NCI-H146 treated with DMSO at 0.1 percent for 48 hours (cell line): ENCODE measurements around the gene SRR.

Source experiments
- DNase-seq: peaks from one replicate; lab custom pipeline; 2025; ENCODE audit not compliant: unreplicated experiment; lab: John Stamatoyannopoulos, UW

Gene SRR

DNA sequence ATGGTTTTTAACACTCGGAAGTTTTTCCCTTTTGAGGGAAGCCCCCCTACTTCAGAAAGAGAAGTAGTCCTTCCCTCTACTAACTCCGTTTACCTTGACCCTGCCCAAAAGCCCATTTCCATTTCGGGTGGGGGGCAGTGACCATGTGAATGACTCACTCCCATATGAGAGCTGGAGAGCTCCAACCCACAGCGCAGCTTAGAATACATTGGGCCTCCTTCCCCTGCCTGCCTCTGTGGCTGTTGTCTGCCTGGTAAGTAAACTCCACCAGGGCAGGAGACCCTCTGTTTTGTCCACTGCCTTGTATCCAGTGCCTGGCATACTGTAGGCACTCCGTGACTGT is 34.5 kb downstream of the SRR start:
- DNase-seq, result no peak

DNA sequence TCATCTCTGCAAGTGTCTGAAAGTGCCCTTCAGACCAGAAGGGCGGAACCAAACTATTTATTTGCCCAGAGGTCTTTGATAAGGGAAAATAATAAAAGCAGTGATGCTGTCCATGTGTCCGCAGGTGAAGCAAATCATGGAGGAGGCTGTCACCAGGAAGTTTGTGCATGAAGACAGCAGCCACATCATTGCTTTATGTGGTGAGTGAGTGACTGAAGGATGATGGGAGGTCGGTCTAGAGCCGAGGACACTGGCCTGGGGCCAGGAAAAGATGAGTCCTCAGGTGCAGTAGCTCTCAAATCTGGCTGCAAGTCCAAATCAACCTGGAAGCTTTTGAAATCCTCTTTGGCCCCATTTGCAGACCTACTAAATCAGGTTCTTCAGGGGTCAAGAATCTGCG is 39.7 kb downstream of the SRR start:
- DNase-seq, result no peak

DNA sequence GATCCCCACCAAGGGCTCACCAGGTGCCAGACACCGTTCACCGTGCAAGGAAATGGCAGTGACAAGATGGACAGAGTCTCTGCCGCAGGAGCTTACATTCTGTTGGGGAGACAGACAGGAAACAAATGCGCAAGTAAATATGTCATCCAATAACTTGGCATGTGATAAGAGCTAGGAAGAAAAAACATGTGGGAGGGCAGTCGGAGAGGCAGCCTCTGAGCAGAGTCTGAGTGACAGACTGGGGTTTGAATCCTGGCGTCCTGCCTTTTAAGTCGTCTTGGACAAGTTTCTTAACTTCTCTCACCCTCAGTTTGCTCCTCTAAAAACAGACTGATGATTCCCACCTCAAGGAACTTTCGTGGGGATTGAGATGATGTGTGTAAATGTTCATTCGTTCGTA is 40.8 kb downstream of the SRR start:
- no peak for DNase-seq

DNA sequence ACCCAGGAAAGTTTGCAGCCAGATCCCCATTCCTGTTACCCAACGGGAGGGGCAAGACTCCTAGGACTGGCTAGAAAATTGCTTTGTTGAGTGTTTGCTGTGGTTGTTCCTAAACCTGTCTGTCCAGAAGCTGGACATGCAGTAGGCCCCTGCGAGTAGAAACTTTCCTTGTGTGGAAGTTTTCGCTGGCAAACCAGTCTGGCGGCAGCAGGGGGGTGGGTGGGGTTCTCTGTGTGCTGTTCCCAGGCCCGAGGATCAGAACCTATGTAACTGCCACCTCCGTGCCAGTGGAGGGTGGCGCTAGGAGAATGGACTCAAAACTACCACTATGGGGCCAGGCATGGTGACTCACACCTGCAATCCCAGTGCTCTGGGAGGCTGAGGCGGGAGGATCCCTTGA is 42.7 kb downstream of the SRR start:
- no peak for DNase-seq

DNA sequence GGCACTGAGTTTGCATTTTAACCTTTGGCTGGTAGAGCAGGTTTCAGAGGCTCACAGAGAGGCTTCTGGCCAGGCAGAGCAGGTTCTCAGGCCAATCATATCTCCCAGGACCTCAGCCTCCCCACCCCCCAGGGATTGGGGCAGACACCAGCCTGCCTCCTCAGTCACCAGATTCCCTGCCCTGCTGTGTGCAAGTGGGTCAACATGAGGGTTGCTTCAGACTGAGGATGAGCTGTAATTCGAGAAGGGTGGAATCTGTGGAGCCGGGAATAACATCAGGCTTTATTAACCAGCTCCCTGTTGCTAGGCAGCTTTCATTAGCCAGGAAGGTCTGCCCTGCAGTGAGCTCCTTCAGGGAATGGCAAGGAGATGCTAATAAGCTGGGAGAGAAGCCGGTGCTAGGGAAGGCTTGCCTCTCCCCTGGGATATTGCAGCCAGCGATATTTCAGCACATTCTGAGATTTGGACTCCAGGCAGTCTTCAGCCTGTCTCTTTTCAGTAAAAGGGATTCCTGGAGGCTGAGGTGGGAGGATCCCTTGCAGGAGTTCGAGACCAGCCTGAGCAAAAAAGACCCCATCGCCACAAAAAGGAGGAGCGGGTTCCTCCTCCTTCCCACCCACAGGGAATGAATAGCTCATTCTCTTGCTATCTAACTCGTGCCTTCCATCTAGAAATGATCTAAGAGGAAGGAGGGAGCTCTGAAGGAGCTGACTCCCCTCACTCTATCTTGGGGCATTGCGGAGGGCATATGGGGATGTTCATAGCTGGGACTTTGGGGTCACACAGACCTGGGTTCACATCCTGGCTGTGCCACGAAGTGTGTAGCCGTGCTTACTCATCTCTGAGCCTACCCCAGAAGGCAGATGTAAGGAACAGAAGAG is 44.3 kb downstream of the SRR start:
- DNase-seq, result peak; percentile 90

DNA sequence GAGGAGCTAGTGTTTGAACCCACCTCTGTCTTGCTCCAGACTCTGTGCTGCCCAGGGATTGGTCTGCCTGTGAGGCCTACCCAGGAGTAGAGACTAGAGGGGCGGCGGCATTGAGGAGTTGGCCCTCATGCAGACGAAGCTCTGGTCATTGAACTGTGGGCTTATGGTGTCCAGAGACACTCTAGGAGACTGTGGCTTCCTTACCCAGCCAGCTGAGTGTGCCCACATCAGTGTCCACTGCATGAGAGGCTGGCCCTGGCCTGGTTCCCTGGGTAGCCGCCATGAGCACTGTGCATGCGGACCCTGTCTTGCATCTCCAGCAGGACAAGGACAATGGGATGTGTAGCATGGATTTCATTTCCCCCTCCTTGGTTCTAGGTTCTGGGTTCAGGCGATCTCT is 47.5 kb downstream of the SRR start:
- no peak for DNase-seq

DNA sequence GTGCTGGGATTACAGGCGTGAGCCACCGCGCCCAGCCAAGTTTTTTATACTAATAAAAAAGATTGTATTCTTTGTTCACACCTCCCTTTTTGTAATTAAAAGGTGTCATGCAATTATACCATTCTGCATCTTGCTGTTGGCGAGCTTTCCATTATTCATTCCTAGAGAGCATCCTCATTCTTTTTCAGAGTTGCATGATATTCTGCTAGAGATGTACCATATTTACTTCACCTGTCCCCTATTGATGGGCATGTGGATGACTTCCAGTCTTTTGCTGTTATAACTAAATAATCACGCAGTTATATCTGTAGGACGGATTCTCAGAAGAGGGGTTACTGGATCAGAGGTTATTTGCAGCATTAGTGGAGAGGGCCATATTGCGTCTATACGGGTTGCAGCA is 50.6 kb downstream of the SRR start:
- no peak for DNase-seq

DNA sequence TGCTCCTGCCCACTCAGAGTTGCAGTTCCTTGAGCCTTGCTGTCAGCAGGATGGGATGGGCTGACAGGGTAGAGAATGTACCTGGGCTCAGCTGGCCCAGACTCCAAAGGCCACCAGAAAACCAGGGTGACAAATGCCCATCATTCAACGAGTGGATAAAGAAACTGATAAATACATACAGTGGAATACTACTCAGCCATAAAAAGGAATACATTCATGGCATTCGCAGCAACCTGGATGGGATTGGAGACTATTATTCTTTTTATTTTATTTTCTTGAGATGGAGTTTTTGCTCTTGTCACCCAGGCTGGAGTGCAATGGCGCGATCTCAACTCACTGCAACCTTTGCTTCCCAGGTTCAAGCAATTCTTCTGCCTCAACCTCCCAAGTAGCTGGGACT is 53.5 kb downstream of the SRR start:
- no peak for DNase-seq

DNA sequence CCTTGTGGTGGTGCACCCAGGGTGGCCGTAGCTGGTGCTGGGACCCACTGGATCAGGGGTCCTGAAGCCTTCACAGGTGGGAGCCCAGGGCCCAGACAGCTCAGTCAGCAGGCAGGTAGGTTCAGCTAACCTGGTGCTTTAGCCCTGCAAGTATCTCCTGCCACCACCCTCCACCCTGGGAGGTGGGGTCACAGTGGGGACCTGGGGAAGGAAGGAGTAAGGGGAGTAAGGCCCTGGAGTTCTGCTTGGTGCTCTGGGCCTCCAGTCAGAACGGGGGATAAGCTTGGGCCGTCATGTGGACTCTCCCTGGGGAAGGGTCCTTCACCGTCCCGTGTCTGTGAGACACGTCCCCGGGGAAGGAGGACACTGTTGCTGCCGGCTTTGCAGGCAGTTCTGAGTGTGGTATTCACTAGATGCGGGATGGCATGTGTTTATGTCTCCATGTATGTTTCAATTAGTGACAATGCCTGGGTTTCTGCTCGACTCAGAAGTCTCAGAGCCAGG is 54.2 kb downstream of the SRR start:
- no peak for DNase-seq

DNA sequence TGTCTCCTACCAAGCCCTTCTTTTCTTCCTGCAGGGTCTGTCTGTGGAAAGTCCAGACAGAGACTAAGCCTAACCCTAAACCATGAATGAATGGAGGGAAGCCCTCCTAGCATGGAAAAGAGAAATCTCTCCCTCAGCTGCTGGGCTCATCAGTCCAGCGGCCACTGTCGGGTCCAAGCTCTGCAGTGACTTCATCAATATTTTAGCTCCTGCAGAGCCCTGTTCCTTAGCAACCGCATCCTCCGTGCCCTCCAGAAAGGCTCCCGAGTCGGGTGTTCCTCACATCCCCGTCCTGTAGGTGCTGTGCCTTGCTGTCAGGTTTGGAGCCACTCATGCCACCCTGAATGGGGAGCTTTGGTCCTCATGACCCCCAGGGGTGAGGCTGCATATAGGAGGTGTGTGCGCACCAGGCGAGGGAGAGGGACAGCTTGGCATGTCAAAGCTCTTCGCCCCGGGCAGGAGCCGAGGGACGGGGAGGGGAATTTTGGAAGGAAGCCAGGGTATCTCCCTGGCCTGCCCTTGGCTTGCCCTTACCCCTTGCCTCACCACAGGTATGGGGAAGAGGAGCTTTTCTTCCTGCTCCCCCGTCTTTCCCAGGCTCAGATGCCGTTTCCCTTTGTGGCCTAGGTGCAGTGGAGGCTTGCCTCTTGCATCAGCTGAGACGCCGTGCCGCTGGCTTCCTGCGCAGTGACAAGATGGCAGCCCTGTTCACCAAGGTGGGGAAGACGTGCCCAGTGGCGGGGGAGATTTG is 57.4 kb downstream of the SRR start:
- DNase-seq, result no peak

DNA sequence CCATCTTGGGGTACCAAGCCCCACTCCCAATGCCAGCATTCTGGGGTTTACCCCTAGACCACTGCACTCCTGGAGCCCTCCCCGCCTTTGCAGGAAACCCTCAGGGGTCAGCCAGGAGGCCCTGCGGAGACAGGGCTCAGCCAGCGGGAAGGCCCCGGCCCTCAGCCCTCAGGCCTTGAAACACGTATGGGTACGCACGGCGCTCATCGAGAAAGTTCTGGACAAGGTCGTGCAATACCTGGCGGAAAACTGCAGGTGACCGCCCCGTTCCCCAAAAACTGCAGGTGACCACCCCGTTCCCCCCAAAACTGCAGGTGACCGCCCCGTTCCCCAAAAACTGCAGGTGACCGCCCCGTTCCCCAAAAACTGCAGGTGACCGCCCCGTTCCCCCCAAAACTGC is 58.3 kb downstream of the SRR start:
- DNase-seq, result no peak

DNA sequence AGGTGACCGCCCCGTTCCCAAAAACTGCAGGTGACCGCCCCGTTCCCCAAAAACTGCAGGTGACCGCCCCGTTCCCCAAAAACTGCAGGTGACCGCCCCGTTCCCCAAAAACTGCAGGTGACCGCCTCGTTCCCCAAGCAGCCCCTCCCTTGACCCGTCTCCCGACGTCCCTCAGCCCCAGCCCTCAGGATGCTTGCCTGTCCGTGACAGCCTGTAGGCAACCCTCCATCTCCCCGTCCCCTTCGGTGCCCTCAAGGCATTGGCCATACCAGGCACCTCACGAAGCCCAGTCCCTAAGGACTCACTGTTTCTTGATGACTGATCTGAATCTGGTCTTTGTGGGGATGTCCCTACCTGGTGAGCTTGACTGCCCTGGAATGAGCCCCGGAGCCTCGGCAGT is 58.7 kb downstream of the SRR start:
- DNase-seq, result no peak

DNA sequence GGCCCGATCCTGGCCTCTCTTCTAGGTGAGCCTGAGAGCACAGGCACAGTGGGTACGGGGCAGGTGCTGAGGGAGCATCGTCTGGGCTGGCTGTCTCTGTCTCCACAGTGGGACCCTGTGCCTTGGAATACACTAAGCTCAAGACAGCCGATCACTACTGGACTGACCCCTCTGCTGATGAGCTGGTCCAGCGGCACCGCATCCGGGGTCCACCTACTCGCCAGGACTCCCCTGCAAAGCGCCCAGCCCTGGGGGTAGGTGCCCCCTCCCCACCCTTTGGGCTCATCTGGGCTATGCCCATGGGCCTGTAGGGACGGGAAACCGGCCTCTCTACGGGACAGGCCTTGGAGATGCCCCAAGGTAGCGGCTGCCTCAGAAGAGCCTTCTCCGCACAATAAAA is 59.1 kb downstream of the SRR start:
- no peak for DNase-seq

DNA sequence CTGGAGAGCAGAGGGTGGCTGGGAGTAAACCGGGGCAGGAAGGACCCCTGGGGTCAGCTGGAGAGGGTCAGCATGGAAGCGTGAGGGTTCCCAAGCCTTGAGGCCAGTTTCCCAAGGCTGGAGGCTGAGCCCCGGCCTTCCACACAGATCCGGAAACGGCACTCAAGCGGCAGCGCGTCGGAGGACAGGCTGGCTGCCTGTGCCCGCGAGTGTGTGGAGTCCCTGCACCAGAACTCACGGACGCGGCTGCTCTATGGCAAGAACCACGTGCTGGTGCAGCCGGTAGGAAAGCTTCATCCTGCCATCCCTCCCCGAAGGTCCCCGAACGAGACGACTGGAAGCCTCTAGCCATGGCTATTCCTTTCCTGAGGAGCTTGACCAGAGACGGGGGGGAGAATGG is 59.6 kb downstream of the SRR start:
- no peak for DNase-seq

DNA sequence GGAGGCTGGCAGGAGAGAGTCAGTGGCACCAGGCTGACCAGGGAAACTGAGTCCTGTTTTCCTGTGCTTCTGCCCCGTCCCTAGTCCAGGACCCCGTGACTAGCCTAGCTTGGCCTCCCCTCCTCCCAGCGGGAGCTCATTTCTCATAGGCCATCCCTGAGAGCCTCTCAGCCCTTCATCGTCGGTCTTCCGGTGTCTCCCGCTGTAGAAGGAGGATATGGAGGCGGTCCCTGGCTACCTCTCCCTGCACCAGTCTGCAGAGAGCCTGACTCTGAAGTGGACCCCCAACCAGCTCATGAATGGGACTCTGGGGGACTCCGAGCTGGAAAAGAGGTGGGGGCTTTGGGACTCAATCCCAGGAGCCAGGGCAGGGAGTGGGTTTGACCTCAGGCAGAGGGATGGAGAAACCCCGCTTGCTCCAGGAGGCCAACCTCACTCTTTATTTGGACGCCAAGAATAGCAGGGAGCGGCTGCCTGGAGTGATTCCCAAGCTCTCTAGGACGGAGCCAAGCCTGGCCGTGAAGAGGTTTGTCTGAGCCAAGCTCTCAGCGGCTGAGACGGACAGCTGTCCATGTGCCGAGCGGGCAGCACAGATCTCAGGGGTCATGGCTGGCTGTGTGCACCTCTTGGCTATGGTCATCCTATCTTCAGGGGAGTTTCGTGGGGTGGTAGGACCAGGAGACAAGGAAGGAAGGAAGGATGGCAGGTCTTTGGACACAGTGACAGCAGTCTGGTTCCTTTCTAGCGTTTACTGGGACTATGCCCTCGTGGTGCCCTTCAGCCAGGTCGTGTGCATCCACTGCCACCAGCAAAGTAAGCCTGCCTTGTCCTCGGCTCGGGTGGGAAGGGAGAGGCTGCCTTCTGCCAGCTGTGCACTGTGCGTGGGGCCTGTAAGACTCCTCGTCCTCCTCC is 60.4 kb downstream of the SRR start:
- no peak for DNase-seq

DNA sequence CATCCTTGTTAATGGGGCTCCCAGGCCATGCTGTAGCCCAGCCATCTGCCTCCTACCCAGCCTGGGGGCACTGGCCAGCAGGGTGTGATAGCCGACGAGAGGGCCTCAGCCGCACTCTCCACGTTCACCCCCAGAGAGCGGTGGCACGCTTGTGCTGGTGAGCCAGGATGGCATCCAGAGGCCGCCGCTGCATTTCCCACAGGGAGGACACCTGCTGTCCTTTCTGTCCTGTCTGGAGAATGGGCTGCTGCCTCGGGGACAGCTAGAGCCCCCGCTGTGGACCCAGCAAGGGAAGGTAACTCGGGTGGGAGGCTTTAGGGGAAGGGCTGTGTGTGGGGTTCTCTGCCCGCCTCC is 61.0 kb downstream of the SRR start:
- no peak for DNase-seq

DNA sequence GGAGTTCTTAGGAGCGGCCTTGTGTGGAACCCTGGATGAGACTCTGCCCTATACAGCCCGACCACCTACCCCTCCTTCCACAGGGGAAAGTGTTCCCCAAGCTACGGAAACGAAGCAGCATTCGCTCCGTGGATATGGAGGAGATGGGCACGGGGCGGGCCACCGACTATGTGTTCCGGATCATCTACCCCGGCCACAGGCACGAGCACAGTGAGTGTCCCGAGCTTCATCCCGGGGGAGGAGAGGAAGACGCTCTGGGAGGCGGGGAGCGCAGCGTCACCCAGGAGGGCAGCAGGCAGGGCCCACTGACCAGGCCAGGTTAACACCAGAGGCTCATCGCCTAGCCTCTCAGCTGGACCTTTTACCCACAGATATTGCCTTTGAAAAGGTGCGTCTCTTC is 61.4 kb downstream of the SRR start:
- no peak for DNase-seq

DNA sequence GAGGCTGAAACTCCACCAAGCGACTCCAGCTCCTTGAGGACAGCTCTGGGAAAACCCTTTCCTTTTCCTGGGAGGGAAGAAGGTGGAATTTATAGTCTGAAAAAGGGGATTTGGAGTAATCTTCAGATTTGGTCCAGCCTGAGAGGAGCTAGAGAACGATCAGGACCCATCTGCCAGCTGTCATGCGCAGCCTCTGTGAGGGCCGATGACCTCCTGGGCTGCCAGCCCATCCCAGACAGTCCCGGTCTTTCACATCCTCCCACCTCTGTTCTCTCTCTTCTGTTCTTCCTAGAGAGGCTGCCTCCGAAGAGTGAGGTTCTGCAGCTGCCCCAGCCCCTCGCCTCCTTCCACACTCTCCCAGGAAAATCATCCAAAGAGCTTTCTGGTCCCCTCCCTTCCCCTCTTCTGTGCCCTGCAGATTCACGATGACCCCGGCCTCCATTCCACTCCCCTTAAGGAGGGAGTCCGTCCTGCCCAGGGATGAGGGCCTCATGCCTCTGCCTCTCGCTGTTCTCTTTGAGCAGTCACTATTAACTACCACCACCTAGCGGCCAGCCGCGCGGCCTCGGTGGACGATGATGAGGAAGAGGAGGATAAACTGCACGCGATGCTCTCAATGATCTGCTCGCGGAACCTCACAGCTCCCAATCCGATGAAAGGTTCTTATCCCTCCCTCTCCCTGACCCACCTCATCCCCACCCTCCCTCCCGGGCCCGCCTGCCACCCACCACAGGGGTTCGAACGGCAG is 63.2 kb downstream of the SRR start:
- DNase-seq, result no peak

DNA sequence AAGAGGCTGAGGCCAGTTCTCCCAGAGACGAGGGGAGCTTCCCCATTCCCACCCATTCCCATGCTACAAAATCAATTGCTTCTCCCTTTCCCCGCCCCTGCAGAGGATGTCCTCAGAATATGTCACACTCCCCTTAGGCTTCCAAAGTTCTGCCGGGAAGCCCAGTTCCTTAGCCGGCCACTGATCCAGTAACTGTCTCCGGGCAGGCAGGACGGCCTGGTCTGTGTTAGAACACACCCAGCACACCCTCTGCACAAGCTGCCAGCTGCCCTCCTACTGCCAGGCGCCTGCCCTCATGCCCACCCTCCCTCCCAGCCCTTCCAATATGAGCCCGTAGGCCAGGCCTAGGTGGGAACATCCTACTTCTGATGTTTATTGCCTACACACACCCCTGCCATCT is 64.6 kb downstream of the SRR start:
- no peak for DNase-seq

DNA sequence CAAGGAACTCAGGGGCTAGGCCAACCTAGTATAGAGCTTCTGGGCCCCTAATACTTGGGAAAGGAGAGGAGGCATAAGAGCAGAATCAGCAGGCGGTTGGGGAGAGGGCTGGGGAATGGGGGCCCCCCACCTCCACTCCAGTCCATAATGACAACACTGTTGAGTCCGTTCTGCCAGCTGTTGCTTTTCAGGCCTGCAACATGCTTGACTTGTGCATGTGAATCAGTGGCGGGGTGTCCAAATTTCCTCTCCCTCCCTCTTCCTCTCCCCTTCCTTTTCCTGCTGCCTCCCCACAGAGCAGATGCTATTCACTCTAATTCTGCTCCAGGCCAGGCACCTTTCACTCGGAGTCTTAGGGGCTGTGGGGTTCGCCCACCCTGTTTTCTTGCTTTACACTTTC is 65.3 kb downstream of the SRR start:
- no peak for DNase-seq
